Measurements from ENCODE around the gene IL27RA.

DNA sequence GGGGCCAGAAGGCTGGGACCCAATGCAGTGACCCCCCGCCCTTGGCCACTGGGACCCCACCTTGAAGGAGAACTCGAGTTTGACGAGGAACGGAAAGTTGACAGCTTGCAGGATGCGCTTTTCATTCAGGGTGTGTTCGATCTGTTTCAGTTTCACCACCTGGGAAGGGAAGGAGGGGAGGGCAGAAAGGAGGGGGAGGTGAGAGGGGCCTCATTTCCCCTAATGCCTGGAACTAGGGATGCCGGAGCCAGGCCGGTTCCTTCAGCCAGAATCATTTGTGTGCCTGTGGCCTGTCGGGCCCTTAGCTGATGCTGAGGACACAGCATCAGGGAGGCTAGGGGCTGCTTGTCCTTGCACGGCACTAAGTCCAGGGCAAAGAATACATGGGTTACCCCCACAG lies 71.2 kb downstream of the IL27RA start:
- TF ChIP-seq, protein P1, sequence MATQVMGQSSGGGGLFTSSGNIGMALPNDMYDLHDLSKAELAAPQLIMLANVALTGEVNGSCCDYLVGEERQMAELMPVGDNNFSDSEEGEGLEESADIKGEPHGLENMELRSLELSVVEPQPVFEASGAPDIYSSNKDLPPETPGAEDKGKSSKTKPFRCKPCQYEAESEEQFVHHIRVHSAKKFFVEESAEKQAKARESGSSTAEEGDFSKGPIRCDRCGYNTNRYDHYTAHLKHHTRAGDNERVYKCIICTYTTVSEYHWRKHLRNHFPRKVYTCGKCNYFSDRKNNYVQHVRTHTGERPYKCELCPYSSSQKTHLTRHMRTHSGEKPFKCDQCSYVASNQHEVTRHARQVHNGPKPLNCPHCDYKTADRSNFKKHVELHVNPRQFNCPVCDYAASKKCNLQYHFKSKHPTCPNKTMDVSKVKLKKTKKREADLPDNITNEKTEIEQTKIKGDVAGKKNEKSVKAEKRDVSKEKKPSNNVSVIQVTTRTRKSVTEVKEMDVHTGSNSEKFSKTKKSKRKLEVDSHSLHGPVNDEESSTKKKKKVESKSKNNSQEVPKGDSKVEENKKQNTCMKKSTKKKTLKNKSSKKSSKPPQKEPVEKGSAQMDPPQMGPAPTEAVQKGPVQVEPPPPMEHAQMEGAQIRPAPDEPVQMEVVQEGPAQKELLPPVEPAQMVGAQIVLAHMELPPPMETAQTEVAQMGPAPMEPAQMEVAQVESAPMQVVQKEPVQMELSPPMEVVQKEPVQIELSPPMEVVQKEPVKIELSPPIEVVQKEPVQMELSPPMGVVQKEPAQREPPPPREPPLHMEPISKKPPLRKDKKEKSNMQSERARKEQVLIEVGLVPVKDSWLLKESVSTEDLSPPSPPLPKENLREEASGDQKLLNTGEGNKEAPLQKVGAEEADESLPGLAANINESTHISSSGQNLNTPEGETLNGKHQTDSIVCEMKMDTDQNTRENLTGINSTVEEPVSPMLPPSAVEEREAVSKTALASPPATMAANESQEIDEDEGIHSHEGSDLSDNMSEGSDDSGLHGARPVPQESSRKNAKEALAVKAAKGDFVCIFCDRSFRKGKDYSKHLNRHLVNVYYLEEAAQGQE (IDR thresholded peaks at IDR 0.05; ENCODE audit: low read depth): no peak
- TF ChIP-seq EGR1 (IDR thresholded peaks at IDR 0.05) (no peak), TAF1 (IDR thresholded peaks at IDR 0.05; ENCODE audit: low read depth) (no peak), YY1 (IDR thresholded peaks at IDR 0.05; ENCODE audit: low read depth) (no peak), CEBPB (IDR thresholded peaks at IDR 0.05) (no peak), CREB1 (IDR thresholded peaks at IDR 0.05; ENCODE audit: low read depth) (no peak), EP300 (IDR thresholded peaks at IDR 0.05; ENCODE audit: borderline replicate concordance) (no peak), RAD21 (IDR thresholded peaks at IDR 0.05; ENCODE audit: low read depth) (no peak), TCF12 (IDR thresholded peaks at IDR 0.05; ENCODE audit: low read depth) (no peak), TEAD4 (IDR thresholded peaks at IDR 0.05) (no peak), NFIC (IDR thresholded peaks at IDR 0.05) (no peak), ZBTB7A (IDR thresholded peaks at IDR 0.05; ENCODE audit: low read depth) (no peak)
- TF ChIP-seq, protein P2, sequence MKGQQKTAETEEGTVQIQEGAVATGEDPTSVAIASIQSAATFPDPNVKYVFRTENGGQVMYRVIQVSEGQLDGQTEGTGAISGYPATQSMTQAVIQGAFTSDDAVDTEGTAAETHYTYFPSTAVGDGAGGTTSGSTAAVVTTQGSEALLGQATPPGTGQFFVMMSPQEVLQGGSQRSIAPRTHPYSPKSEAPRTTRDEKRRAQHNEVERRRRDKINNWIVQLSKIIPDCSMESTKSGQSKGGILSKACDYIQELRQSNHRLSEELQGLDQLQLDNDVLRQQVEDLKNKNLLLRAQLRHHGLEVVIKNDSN (IDR thresholded peaks at IDR 0.05): no peak
- TF ChIP-seq, protein P3, sequence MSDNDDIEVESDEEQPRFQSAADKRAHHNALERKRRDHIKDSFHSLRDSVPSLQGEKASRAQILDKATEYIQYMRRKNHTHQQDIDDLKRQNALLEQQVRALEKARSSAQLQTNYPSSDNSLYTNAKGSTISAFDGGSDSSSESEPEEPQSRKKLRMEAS (IDR thresholded peaks at IDR 0.05): no peak
